Measurements from ENCODE around the gene ZNF560.

The ZNF560 gene

GRCh38 chr19:9436358-9436757, 62.1 kb downstream of the ZNF560 start:
- DNase-seq: no peak

GRCh38 chr19:9435279-9436268, 62.8 kb downstream of the ZNF560 start, which contains the start of gene ZNF266:
ZNF266 (minus strand) TSS chr19:9435573; CDS start chr19:9420089, 15,484 bp downstream.
- DNase-seq: peak in 57 of 58 donors; percentile 21 to 87 (median 71)

GRCh38 chr19:9431475-9431874, 66.9 kb downstream of the ZNF560 start:
- peak in 3 of 58 donors; percentile 0 to 1 (median 0) for DNase-seq

GRCh38 chr19:9430444-9430843, 68.0 kb downstream of the ZNF560 start:
- no peak for DNase-seq

GRCh38 chr19:9427941-9428340, 70.5 kb downstream of the ZNF560 start:
- no peak for DNase-seq
